H9 (cell line): ENCODE measurements around the gene CWC15. TPM values are rescaled to one million over a fixed set of nuclear protein-coding genes. Genes with fewer than 3 reads are reported as not detected.

Experiments
- DNase-seq: peaks from one replicate; pipeline ENCODE4 v3.0.0-alpha.2; 2017
- H2AFZ ChIP-seq: one replicate; pipeline ENCODE4 v1.6.1; 2013; ENCODE audit warnings: mild to moderate bottlenecking, low read length, control low read depth, moderate library complexity
- H2AK5ac ChIP-seq: 2 replicates; pipeline ENCODE4 v1.6.1; 2013; ENCODE audit warnings: low read length, control low read depth, mixed read lengths; ENCODE audit not compliant: insufficient read length
- H2BK120ac ChIP-seq: one replicate; pipeline ENCODE4 v1.6.1; 2013; ENCODE audit warnings: low read depth, mild to moderate bottlenecking, low read length, control low read depth, inconsistent platforms; ENCODE audit not compliant: poor library complexity, severe bottlenecking
- H2BK12ac ChIP-seq: 2 replicates; pipeline ENCODE4 v1.6.1; 2013; ENCODE audit warnings: low read length, control low read depth, mixed read lengths, low read depth; ENCODE audit not compliant: insufficient read length
- H2BK15ac ChIP-seq: 2 replicates; pipeline ENCODE4 v1.6.1; 2013; ENCODE audit warnings: low read depth, low read length, control low read depth
- H2BK20ac ChIP-seq: one replicate; pipeline ENCODE4 v1.6.1; 2013; ENCODE audit warnings: low read depth, mild to moderate bottlenecking, low read length, control low read depth, inconsistent platforms; ENCODE audit not compliant: poor library complexity, severe bottlenecking
- H2BK5ac ChIP-seq: 2 replicates; pipeline ENCODE4 v1.6.1; 2013; ENCODE audit warnings: low read length, control low read depth, mixed read lengths; ENCODE audit not compliant: insufficient read length
- H3K14ac ChIP-seq: 2 replicates; pipeline ENCODE4 v1.6.1; 2013; ENCODE audit warnings: low read length, control low read depth; ENCODE audit not compliant: insufficient read depth
- H3K18ac ChIP-seq: 2 replicates; pipeline ENCODE4 v1.6.1; 2013; ENCODE audit warnings: low read depth, mild to moderate bottlenecking, mixed read lengths, low read length, control low read depth; ENCODE audit not compliant: insufficient read length
- H3K23ac ChIP-seq: 2 replicates; pipeline ENCODE4 v1.6.1; 2013; ENCODE audit warnings: low read length, control low read depth, mixed read lengths, low read depth; ENCODE audit not compliant: insufficient read length
- H3K23me2 ChIP-seq: 2 replicates; pipeline ENCODE4 v1.6.1; 2013; ENCODE audit warnings: low read depth, mild to moderate bottlenecking, mixed read lengths, low read length, control low read depth; ENCODE audit not compliant: insufficient read length, poor library complexity, severe bottlenecking
- H3K27ac ChIP-seq: 2 replicates; pipeline ENCODE4 v1.5.1; 2013; ENCODE audit warnings: low read length, control low read depth, mixed read lengths, low read depth; ENCODE audit not compliant: insufficient read length
- H3K27me3 ChIP-seq: 2 replicates; pipeline ENCODE4 v1.6.1; 2013; ENCODE audit warnings: low read length, control low read depth, inconsistent platforms; ENCODE audit not compliant: insufficient read depth
- H3K4ac ChIP-seq: 2 replicates; pipeline ENCODE4 v1.6.1; 2013; ENCODE audit warnings: low read depth, mild to moderate bottlenecking, control low read depth, inconsistent platforms, low read length, moderate library complexity
- H3K4me1 ChIP-seq: 2 replicates; pipeline ENCODE4 v1.6.1; 2013; ENCODE audit warnings: low read length, control low read depth, inconsistent platforms; ENCODE audit not compliant: insufficient read depth
- H3K4me2 ChIP-seq: 2 replicates; pipeline ENCODE4 v1.6.1; 2013; ENCODE audit warnings: low read length, control low read depth, mixed read lengths; ENCODE audit not compliant: insufficient read length, insufficient read depth
- H3K56ac ChIP-seq: 2 replicates; pipeline ENCODE4 v1.6.1; 2013; ENCODE audit warnings: low read depth, mild to moderate bottlenecking, mixed read lengths, low read length, control low read depth; ENCODE audit not compliant: insufficient read length
- H3K79me1 ChIP-seq: 2 replicates; pipeline ENCODE4 v1.6.1; 2013; ENCODE audit warnings: low read depth, mild to moderate bottlenecking, moderate library complexity, low read length, control low read depth, inconsistent platforms; ENCODE audit not compliant: insufficient read depth, poor library complexity, severe bottlenecking
- H3K79me2 ChIP-seq: 2 replicates; pipeline ENCODE4 v1.6.1; 2013; ENCODE audit warnings: low read length, control low read depth, inconsistent platforms; ENCODE audit not compliant: insufficient read depth
- H3K9ac ChIP-seq: 2 replicates; pipeline ENCODE4 v1.6.1; 2013; ENCODE audit warnings: low read length, control low read depth, mixed read lengths; ENCODE audit not compliant: insufficient read length; ENCODE audit errors: extremely low read depth
- H3K9me3 ChIP-seq: one replicate; pipeline ENCODE4 v1.6.1; 2013; ENCODE audit warnings: low read depth, low read length, inconsistent platforms; ENCODE audit not compliant: control insufficient read depth
- H3T11ph ChIP-seq: one replicate; pipeline ENCODE4 v1.6.1; 2013; ENCODE audit warnings: mild to moderate bottlenecking, low read length, control low read depth, inconsistent platforms
- H4K20me1 ChIP-seq: one replicate; pipeline ENCODE4 v1.6.1; 2013; ENCODE audit not compliant: control insufficient read depth, insufficient read length, insufficient read depth
- H4K5ac ChIP-seq: 2 replicates; pipeline ENCODE4 v1.6.1; 2013; ENCODE audit warnings: low read depth, mild to moderate bottlenecking, mixed read lengths, low read length, control low read depth; ENCODE audit not compliant: insufficient read length
- H4K8ac ChIP-seq: replicated peaks from 2 replicates; pipeline ENCODE4 v1.6.1; 2013; ENCODE audit warnings: low read length, control low read depth, mixed read lengths, low read depth; ENCODE audit not compliant: insufficient read length
- H4K91ac ChIP-seq: 2 replicates; pipeline ENCODE4 v1.6.1; 2013; ENCODE audit warnings: low read depth, mild to moderate bottlenecking, moderate library complexity, mixed read lengths, low read length, control low read depth; ENCODE audit not compliant: insufficient read length
- H3K27ac Mint-ChIP-seq, 3 experiments: 2 replicates in 2 of 3; 3 replicates in 1 of 3; pipeline ENCODE4 v1.8.0; 2020 to 2021; ENCODE audit warnings: mixed read lengths in 3 of 3, mild to moderate bottlenecking in 1 of 3, moderate library complexity in 1 of 3
- H3K27me3 Mint-ChIP-seq: 2 replicates; pipeline ENCODE4 v1.8.0; 2021; ENCODE audit warnings: low read depth, mild to moderate bottlenecking, moderate library complexity, mixed read lengths
- H3K36me3 Mint-ChIP-seq, 3 experiments: 2 replicates in 2 of 3; 3 replicates in 1 of 3; pipeline ENCODE4 v1.8.0; 2020 to 2021; ENCODE audit warnings: low read depth in 3 of 3, mixed read lengths in 3 of 3; ENCODE audit not compliant: insufficient read depth in 1 of 3
- H3K4me1 Mint-ChIP-seq, 2 experiments: 2 replicates each; pipeline ENCODE4 v1.8.0; 2020; ENCODE audit warnings: mixed read lengths in 2 of 2
- H3K4me3 Mint-ChIP-seq, 2 experiments: 2 replicates in 1 of 2; 3 replicates in 1 of 2; pipeline ENCODE4 v1.8.0; 2020 to 2021; ENCODE audit warnings: mild to moderate bottlenecking in 2 of 2, mixed read lengths in 2 of 2, moderate library complexity in 1 of 2
- H3K9me3 Mint-ChIP-seq, 2 experiments: 2 replicates in 1 of 2; 3 replicates in 1 of 2; pipeline ENCODE4 v1.8.0; 2020; ENCODE audit warnings: mild to moderate bottlenecking in 2 of 2, mixed read lengths in 2 of 2, moderate library complexity in 1 of 2
- WGBS: extraction: QIAGEN DNeasy Blood & Tissue Kit; methylation state at CpG from one replicate; pipeline ENCODE4 v1.1.7; 2013; ENCODE audit warnings: missing lambda C conversion rate, low lambda C conversion rate, mixed read lengths; ENCODE audit not compliant: insufficient read length; ENCODE audit errors: extremely low coverage; 5-methylcytosine and 5-hydroxymethylcytosine counted together
- total RNA-seq: library from RNA; stranded (reverse); gene quantifications from 2 replicates; pipeline ENCODE4 v1.2.1, GENCODE V29; 2021
- TF ChIP-seq, protein P1 (sequence below): fragments of 200-600 bp; sonication (generic); conservative IDR thresholded peaks from 3 replicates; pipeline ENCODE4 v1.8.0; 2021; ENCODE audit warnings: antibody characterized with exemption, mild to moderate bottlenecking

CWC15 gene
- total RNA-seq, 1 experiment from 2014 or later = 76.9 TPM

DNA sequence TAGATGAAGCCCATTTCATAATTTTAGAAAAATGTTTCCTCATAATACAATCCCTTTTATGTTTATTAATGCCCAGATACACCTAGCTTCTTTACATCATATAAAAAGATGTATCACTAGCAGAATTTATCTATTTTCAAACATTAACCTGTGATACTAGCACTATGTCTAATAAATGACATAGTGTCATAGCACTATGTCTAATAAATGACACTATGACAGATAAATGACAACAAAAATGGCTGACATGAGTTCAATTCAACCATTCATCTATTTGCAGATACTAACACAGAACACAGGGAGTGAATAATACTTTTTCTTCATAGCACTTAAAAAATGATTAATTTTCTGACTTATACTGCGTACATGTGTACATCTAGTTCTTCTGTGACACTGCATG is 32.3 kb upstream of the CWC15 start:
- Histone ChIP-seq H3K4me1 (no peaks in the 10 kb centered on the region), H2BK20ac (no peak overlapping the region), H3K79me2 (no peaks in the 10 kb centered on the region), H4K8ac (no peak overlapping the region), H3K9ac (no peak overlapping the region), H3K4me2 (no peak overlapping the region), H2BK15ac (no peak overlapping the region), H4K91ac (no peak overlapping the region), H3K56ac (no peak overlapping the region), H3K27ac (no peak overlapping the region), H2AFZ (no peak overlapping the region), H4K5ac (no peak overlapping the region), H3K23me2 (no peaks in the 10 kb centered on the region), H2BK120ac (no peak overlapping the region), H3K27me3 (no peaks in the 10 kb centered on the region), H2AK5ac (no peak overlapping the region), H3T11ph (no peak overlapping the region), H3K9me3 (no peaks in the 10 kb centered on the region), H3K18ac (no peak overlapping the region), H3K4ac (no peak overlapping the region), H4K20me1 (no peaks in the 10 kb centered on the region), H3K23ac (no peak overlapping the region), H2BK12ac (no peak overlapping the region), H3K14ac (no peak overlapping the region), H2BK5ac (no peak overlapping the region), H3K79me1 (no peaks in the 10 kb centered on the region)
- Mint-ChIP-seq H3K36me3 (no peaks in the 10 kb centered on the region; a peak in 1 of 7 replicates), H3K9me3 (no peaks in the 10 kb centered on the region), H3K27me3 (peaks cover 24% of the 10 kb centered on the region), H3K27ac (no peak overlapping the region), H3K4me1 (no peaks in the 10 kb centered on the region), H3K4me3 (no peak overlapping the region)
- no peak for DNase-seq
- no CpG with 5 or more reads among the region's 1 CpG for WGBS
- TF ChIP-seq, protein P1, sequence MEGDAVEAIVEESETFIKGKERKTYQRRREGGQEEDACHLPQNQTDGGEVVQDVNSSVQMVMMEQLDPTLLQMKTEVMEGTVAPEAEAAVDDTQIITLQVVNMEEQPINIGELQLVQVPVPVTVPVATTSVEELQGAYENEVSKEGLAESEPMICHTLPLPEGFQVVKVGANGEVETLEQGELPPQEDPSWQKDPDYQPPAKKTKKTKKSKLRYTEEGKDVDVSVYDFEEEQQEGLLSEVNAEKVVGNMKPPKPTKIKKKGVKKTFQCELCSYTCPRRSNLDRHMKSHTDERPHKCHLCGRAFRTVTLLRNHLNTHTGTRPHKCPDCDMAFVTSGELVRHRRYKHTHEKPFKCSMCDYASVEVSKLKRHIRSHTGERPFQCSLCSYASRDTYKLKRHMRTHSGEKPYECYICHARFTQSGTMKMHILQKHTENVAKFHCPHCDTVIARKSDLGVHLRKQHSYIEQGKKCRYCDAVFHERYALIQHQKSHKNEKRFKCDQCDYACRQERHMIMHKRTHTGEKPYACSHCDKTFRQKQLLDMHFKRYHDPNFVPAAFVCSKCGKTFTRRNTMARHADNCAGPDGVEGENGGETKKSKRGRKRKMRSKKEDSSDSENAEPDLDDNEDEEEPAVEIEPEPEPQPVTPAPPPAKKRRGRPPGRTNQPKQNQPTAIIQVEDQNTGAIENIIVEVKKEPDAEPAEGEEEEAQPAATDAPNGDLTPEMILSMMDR = no peak
